Stimulated activated CD8-positive, alpha-beta memory T cell treated with anti-CD3 and anti-CD28 coated beads, Interleukin-12 subunit alpha, Interleukin-12 subunit beta, amount 100 ng/mL, for 4 hours (primary cell): ENCODE measurements around the gene LIN7C.
"Not testable (repeated sequence)": the region's sequence is repeated elsewhere in the genome, so short reads cannot be mapped to it uniquely, and the experiment has no call there.

Source experiments
- DNase-seq: peaks from one replicate; pipeline ENCODE4 v3.0.0-alpha.2; 2020; ENCODE audit warnings: low read depth

The LIN7C gene

DNA sequence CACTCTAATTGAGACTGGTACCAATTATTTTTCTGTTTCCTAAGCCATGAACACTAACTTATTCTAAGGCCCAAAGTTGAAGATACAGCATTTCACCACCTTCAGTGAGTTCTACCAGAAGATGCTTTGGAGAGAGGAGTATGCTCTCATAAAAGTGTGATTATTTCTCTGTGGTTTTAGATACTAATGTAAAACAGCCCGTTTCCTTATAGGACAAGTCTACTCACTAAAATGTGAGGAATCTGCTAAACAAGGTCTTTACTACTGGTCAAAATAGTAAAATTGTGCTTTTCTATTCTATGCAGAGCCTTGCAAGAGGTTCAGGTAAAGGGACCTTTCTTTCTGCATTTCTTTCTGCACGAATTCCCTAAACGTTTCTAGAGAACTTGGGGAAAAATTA lies 36.4 kb downstream of the LIN7C start:
- DNase-seq: no peak

DNA sequence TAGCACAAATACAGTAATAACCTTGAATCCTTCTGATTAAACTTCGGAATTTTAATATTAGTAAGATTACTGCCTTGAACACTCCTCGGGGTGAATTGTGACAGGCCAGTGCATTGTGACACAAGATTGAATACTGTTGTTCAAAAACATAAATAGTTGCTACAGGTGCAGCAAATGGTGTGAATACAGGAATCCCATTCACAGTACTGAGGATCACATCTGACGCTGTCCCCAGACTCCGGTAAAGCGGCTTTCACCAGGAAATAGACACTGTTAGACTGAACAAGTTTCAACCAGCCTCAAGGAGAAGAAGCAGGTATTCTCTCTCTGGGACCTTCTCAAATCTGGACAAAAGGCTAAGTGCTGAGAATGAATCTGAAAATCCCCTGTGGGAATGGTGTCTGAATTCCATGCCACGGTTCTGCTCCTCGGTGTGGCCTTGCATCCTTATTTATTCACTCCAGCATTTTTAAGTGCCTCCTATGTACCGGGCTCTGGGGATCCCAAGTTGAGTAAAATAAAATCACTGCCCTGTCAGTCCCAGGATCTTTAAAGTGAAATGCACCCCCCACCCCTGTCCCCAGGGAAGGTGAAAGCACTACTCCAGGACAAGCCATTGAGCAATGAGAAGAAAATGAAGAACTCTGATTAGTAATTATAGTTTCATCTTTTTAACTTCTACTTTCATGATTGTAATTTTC lies 37.4 kb downstream of the LIN7C start:
- no peak for DNase-seq

DNA sequence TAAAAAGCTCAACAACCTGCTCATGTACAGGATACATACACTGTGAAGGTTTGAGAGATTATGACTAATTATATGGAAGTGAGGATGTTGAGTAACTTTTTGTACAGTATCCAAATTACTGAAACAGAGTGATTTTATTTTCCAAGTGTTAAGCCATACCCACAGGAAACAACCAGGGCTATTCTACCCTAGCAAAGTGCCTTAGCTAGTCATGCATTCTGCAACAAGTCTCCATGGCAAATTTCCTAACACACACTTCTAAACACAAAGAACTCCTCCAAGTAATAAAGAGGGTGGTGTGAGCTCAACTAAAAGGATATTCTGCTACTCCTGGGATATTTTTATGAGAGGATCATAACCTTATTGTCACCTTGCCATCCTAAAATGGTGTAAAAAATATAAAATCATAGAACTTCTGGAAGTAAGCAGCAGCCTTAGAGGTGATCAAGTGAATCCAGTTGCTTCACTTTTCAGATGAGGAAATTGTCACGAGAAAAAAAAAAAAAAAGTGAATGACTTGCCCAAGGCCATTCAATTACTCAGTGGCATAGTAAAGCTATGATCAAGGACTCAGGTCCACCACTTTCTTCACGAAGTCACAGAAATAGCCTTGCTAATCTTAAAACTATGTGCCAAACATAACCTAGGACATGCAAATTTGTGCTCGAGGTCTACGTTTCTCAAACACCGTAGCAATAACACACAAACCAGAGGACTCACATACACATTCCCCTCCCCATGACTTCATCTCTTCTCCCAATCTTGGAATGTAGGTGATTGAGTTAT lies 38.2 kb downstream of the LIN7C start:
- DNase-seq: no peak

DNA sequence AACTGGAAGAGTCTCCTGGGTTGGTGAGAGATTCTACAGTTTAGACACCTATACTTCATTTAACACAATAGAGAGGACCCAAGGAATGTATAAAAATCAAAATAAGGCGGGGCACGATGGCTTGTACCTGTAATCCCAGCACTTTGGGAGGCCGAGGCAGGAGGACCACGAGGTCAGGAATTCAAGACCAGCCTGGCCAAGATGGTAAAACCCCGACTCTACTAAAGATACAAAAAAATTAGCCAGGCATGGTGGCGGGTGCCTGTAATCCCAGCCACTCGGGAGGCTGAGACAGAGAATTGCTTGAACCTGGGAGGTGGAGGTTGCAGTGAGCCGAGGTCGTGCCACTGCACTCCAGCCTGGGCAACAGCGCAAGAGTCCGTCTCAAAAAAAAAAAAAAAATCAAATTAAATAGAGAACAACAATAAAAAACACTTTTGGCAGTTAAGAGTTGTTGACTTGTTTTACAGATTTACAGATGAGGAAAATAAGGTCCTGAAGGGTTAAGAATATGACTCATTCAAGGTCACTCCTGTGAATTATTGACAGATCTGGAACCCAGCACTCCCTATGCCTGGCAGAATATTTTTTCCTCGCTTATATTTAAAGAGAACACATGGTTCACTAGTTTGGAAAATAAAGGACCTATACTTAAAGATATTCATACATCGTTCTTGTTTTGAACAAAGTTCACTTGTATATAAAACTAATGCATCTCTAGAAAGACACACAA lies 39.2 kb downstream of the LIN7C start:
- DNase-seq: no peak

DNA sequence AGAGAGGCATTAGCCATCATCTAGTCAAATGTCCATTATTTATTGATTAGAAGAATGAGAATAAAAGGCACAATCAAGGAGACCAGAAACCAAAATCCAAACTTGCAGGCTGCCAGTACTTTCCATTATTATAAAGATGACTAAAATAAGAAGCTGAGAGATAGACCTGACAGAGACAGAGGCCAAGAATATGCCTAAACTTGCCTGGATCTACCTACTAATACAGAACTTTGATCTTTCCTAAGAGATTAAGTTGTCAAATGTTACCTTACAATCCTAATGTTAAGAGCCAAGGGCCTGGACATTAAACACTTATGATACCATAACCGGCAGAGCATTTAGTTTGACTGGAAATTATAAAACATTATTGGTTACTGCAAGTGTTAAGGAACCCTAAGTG lies 40.2 kb downstream of the LIN7C start:
- no peak for DNase-seq

DNA sequence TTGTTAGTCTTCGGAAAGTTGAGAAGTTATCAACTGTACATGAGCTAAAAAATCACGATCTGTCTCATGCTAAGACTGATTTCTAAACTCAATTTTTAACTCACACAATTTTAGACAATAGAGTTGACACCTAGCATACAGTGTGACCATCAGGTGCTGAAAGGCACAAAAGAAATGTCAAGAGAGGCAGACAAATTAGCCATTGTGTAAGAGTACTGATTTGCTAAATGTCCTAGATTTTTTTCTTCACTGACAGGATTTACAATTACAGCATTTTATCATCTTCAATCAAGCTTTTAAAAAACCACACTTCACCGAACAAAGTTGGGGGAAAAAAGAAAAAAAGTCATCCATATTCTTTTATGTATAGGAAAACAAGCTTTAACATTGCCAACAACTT lies 40.9 kb downstream of the LIN7C start:
- no peak for DNase-seq

DNA sequence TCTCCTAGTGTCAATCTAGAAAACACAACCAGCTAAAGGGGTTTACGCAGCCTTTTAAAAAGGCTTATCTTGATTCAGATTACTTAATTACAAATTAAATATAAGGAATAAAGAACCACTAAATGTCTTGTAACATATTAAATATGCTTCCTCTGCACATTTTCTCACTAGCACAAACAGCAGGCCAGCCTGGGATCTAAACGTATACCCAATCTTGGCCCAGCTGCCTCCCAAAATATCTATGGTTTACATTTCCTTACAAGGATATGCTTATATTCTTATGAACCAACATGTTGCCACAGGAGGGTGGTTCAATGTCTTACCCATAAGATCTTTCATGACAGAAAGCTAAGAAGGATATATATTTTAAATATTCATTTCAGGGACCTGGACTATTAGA lies 41.7 kb downstream of the LIN7C start:
- no peak for DNase-seq

DNA sequence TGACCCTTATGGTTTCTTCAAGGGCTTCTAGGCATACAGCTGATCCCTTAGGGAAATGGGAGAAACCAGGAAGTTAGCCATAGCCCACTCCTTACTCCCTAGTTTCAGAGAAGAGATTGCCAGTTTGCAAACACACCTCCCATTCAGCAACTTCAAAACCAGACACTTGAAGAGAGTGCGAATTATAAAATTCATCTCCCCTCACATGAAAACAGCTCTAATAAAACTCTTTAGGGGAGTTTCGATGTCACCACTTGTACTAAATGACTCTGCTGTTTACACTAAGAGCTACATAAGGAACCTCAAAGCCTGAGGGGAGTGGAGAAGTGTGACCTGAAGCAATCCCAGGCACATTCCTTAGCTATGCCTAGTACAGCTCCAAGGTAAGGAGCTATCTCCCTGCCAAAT lies 42.3 kb downstream of the LIN7C start:
- DNase-seq: no peak

DNA sequence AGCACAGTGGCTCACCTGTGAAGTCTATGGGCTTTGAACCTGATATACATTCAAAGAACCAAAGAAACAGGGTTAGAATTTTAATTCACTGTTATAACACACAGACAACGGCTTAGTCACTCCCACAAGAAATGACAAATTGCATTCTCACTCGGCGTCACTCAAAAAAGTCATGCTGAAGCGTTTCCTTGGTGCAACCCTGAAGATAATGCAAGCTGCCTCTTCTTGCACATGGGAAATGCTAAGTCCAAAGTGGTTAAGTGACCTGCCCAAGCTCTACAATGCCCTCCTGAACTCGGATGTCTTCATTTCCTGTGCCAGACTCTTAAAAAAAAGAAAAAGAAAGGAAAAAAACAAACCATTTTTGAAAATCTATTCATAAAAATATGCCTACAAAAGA lies 44.0 kb downstream of the LIN7C start:
- no peak for DNase-seq

DNA sequence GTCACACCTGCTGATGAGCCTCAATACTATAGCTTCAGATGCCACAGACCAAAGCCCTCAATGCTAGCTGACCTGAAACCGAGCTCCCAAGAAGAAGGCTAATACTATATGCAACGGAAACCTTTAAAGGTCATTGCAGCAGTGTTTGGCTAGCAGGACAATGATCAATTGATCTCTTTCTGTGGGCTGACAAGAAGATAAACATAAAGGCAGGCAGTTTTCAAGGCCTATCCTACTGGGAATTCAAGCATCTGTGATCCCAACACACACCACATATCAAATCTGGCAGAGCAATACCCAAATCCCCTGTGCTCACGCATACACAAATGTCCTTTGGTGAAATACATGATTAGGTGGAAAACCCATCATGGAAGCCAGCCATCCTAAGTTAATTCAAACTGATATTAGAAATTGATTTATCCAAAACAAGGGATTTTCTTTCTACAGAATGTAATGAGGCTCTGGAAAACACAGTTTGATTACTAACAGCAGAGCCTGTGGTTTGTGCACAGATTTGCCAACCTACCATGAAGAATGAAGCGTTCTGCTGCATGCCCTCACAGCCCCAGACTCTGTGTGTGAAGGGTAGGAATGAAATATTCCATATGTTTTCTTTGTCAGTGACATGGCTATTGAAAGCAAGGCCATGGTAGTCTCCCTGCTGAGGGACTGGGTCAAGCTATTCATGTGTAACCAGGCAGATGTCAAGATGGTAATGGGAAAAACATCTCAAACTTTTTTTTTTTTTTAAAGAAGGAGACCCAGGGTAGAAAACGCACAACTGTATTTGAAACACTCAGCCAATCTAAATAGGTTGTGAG lies 46.2 kb downstream of the LIN7C start:
- DNase-seq: no peak

DNA sequence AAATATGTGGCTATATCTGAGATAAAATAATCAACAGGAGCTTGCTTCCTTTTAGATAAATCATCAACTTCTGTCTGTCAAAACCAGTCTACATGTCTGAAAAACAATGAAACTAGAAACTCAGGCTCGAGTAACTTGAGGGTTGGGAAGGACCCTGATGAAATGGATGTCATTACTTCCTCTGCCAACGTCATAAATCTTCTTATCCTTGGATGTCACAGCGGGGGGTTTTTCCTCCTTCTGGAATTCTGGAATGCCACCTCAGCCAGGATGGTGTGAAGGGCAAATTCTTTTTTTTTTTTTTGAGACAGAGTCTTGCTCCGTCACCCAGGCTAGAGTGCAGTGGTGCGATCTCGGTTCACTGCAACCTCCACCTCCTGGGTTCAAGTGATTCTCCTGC lies 47.4 kb downstream of the LIN7C start:
- DNase-seq: no peak

DNA sequence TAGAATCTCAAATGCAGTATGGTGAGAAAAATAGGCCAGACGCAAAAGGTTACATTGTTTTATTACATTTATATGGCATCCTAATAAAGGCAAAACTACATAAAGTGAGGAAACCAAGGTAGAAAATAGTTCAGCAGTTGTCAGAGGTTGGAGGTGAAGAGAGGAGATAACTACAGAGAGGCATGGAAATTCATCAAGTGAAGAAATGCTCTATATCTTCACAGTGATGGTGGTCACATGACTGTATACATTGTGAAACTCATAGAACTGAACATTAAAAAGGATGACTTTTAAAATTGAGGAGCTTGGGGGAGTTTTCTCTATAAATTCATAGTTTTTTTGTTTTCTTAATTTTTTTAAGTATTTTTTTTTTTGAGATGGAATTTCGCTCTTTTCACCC lies 48.4 kb downstream of the LIN7C start:
- no peak for DNase-seq

DNA sequence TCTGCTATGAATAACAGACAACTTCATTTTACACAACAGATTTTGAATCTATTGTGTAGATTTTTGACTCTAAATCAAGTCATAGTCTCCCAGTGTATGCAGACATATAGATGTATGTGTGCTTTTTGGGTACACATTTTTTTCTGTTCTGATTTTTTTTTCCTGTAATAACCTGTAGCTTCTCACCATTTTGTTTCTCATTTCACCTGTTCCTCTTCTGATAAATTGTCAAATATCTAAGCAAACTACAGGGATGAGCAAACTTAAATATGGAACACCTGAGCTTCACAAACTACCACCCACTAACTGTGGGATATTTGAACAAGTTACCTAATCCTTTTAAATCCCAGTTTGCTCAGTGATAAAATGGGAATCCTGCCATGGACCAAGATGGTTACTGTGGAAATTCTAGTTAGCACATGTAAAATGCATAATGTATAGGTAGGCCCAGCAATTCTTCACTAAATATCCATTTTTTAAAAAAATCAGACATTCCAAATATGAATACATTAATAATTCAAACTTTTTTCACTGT lies 49.7 kb downstream of the LIN7C start:
- DNase-seq: no peak

DNA sequence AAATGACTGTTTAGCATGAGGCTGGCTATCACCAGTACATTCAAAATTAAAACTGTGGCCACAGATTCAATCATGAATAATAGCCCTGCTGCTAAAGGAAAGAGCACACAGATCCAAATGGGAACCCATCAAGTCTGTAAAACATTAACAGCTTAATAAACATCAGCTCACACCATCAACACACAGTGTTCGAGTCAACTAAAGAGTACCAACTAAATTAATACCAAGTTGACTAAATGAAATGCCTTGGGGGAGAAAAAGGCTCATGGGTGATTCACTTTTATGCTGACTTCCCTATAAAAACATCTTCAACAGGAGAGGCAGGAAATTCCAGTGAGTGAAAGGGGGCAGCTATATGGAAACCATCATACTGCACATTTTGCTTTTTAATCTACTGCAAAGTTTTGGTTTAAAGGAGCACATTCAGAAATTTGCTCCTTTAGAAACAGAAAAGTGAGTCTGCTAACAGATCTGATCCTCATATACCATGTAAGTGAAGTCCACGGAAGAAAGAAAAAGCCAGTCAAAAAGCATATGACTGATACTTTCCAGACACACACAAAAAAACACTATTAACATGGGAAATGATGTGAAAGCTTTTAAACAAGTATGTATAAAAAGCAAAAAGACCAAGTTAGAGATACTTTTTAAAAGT lies 50.3 kb downstream of the LIN7C start:
- no peak for DNase-seq

DNA sequence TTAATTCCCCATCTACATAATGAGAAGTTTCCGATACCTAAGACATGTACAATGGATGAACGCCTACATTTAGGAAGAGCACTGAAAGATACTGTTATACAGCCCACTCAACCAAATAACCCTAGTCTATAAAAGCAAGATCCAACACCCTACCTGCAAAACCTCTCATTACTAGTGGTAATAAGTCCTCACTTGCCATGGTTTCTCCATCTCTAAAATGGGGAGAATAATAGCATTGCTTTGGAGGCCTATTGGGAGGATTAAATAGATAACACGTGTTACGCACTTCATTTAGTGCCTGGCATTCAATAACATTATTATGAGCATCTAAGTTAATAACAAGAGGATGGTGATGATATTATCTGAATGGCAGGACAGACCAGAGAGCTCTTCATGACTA lies 50.9 kb downstream of the LIN7C start:
- DNase-seq: no peak

DNA sequence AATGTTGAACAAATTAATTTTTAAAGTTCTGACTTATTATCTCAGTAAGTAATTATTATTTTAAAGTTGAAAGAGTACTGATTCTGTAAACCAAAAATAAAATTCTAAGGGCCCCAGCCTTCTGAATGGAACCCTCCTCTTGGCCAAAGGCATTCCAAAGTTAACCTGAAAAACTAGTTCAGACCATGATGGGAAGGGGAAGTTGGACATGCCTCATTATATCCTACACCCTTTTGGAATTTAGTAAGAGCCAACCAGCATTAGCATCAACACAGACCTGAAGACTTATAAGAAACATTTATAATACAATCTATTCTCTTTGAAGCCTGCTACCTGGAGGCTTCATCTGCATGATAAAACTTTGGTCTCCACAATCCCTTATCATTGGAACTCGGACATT lies 52.9 kb downstream of the LIN7C start:
- DNase-seq: no peak

DNA sequence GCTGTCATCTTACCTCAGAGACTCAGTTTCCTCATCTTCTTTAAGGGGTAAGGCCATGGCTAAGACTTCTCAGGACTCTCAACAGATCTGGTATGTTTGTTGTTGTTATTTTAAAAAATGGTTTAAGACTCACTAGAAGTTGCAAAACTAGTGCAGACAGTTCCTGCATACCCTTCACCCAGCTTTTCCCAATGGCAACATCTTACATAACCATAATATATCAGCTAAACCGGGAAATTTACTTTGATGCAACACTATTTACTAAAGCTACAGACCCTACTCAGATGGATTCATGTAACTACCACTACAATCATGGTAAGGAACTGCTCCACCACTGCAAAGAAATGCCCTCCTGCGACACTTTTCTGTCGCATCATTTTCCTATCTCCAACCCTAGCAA lies 54.4 kb downstream of the LIN7C start:
- no peak for DNase-seq

DNA sequence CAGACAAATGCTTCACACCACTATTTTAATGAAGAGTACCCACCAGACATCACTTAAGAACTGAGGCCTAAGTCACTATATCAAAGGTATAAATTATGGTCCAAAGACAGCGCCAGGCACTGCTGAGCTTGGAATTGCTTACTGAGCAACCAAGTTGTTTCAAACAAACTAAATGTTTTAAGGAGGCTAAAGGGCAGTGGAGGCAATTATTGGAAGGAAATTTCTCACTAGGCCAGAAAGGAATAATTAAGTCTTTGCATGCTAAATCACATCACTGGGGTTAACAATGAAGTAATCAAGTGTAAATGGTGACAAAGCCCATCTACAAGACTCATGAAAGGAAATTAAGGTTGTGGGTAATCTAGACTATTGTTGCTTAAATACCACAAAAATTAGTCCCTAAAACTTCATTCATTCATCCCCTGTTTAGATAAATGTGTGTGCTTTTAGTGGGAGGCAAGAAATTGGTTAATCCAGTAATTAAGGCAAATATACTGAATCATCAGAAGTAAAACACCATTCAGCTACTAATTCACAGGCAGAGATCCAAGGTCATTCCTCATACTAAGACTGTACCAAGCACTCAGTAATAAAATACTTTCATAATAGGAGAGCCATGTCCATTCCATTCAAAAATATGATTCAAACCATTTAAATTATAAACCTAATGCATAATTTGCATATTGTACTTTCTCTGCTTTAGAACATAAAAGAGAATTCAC lies 55.2 kb downstream of the LIN7C start:
- no peak for DNase-seq

DNA sequence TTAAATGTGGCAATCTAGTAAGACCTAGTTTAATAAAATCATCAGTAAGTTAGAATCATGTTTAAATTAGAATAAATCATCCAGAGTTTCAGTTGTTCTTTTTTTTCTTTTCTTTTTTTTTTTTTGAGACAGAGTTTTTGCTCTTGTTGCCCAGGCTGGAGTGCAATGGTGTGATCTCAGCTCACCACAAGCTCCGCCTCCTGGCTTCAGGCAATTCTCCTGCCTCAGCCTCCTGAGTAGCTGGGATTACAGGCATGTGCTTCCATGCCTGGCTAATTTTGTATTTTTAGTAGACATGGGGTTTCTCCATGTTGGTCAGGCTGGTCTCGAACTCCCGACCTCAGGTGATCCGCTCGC lies 58.4 kb downstream of the LIN7C start:
- not testable (repeated sequence) for DNase-seq

DNA sequence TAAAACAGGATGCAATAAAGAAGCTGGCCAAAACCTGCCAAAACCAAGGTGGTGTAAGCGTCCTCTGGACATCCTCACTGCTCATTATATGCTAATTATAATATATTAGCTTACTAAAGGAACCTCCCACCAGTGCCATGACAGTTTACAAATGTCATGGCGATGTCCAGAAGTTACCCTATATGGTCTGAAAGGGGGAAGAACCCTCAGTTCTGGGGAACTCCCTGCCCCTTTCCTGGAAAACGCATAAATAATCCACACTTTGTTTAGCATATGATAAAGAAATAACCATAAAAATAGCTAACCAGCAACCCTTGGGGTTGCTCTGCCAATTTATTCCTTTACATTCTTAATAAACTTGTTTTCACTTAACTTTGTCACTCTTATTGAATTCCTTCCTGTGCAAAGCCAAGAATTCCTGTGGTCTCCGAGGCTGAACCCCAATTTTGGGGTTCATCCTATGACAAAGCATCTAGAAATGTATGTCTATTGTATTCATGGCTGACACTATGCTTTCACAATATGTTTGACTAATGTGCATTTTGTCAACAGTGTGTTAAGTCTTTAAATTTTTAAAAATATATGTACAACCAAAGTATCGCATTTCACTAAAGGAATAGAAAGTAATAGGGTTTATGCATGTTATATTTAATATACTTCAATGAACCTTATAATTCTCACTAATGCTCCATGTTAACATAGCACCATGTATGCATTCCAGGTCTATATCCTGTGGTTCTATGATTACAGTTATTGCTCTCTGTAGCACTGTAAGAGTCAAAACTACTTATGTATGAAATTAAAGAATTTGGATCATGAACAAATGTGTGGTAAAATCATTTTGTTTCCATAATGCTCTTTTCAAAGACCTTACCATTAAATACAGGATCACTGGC lies 59.0 kb downstream of the LIN7C start:
- no peak for DNase-seq
